IMR-90 (cell line): ENCODE results near the gene ACAD9. TPM values are rescaled to one million over a fixed set of nuclear protein-coding genes. Genes with fewer than 3 reads are reported as not detected.

Experiments used
- ATAC-seq: fragments of 200-7000 bp; cut with Tn5 transposase; 2 replicates; pipeline ENCODE4 v1.9.1; 2020; ENCODE audit warnings: low read depth, mild to moderate bottlenecking, moderate library complexity
- BruUV-seq: library from RNA; stranded (reverse); fragments of 400-500 nt; replicated peaks from 2 replicates; lab custom pipeline; 2021; lab: Mats Ljungman, UMichigan
- CTCF ChIA-PET: fragments of 300-600 bp; formaldehyde crosslinking; extraction: SDS; loops from one replicate; lab custom pipeline; 2021; ENCODE audit warnings: antibody characterized with exemption; lab: Yijun Ruan, JAX
- POLR2A ChIA-PET: fragments of 300-600 bp; sonication (Branson Sonifier 250); formaldehyde crosslinking; loops from one replicate; lab custom pipeline; 2022; ENCODE audit warnings: antibody characterized with exemption; ENCODE audit not compliant: unreplicated experiment; lab: Charles Lee
- DNase-seq: peaks from one replicate; pipeline ENCODE4 v3.0.0; 2013
- H2AFZ ChIP-seq: replicated peaks from 2 replicates; pipeline ENCODE3; 2013; ENCODE audit warnings: low read length, mild to moderate bottlenecking; ENCODE audit not compliant: poor library complexity
- H2AK5ac ChIP-seq: 2 replicates; pipeline ENCODE4 v1.6.1; 2013; ENCODE audit warnings: low read depth, low read length, inconsistent platforms
- H2AK9ac ChIP-seq: replicated peaks from 2 replicates; pipeline ENCODE3; 2013; ENCODE audit warnings: mild to moderate bottlenecking, low read depth, low read length, moderate library complexity; ENCODE audit not compliant: poor library complexity
- H2BK120ac ChIP-seq: 2 replicates; pipeline ENCODE4 v1.6.1; 2013; ENCODE audit warnings: low read depth, low read length, inconsistent platforms
- H2BK15ac ChIP-seq: 3 replicates; pipeline ENCODE4 v1.6.1; 2013; ENCODE audit warnings: low read depth, low read length, inconsistent platforms
- H2BK20ac ChIP-seq: 2 replicates; pipeline ENCODE4 v1.6.1; 2013; ENCODE audit warnings: low read depth, mild to moderate bottlenecking, inconsistent platforms, low read length, moderate library complexity
- H2BK5ac ChIP-seq: 2 replicates; pipeline ENCODE4 v1.6.1; 2013; ENCODE audit warnings: mild to moderate bottlenecking, low read depth, low read length, inconsistent platforms; ENCODE audit not compliant: poor library complexity, severe bottlenecking
- H3K14ac ChIP-seq: replicated peaks from 2 replicates; pipeline ENCODE4 v1.6.1; 2013; ENCODE audit warnings: low read depth, low read length, inconsistent platforms
- H3K18ac ChIP-seq: 2 replicates; pipeline ENCODE4 v1.6.1; 2013; ENCODE audit warnings: low read depth, low read length, control low read depth
- H3K23ac ChIP-seq: 2 replicates; pipeline ENCODE4 v1.6.1; 2013; ENCODE audit warnings: low read depth, low read length, inconsistent platforms
- H3K27ac ChIP-seq: 2 replicates; pipeline ENCODE4 v1.5.1; 2013; ENCODE audit warnings: mild to moderate bottlenecking, control low read depth, low read length; ENCODE audit not compliant: insufficient read depth
- H3K27me3 ChIP-seq: 2 replicates; pipeline ENCODE4 v1.6.1; 2013; ENCODE audit warnings: low read length; ENCODE audit not compliant: control insufficient read depth, insufficient read depth
- H3K36me3 ChIP-seq: 2 replicates; pipeline ENCODE4 v1.6.1; 2013; ENCODE audit warnings: low read length, mixed read lengths; ENCODE audit not compliant: control insufficient read depth, insufficient read depth
- H3K4ac ChIP-seq: 2 replicates; pipeline ENCODE4 v1.6.1; 2013; ENCODE audit warnings: low read depth, low read length, inconsistent platforms
- H3K4me1 ChIP-seq: 2 replicates; pipeline ENCODE4 v1.6.1; 2013; ENCODE audit warnings: low read length, mixed read lengths; ENCODE audit not compliant: control insufficient read depth, insufficient read depth
- H3K4me2 ChIP-seq: 2 replicates; pipeline ENCODE4 v1.6.1; 2013; ENCODE audit warnings: low read depth, mild to moderate bottlenecking, control low read depth, low read length, moderate library complexity
- H3K4me3 ChIP-seq: 2 replicates; pipeline ENCODE4 v1.5.1; 2013; ENCODE audit warnings: low read depth, mild to moderate bottlenecking, control low read depth, low read length, moderate library complexity; ENCODE audit not compliant: insufficient read depth
- H3K56ac ChIP-seq: 2 replicates; pipeline ENCODE4 v1.6.1; 2013; ENCODE audit warnings: low read length, inconsistent platforms; ENCODE audit not compliant: insufficient read depth; ENCODE audit errors: extremely low read depth
- H3K79me1 ChIP-seq, 2 experiments: 2 replicates each; pipeline ENCODE4 v1.6.1; 2013; ENCODE audit warnings: low read length in 2 of 2, inconsistent platforms in 1 of 2, low read depth in 1 of 2
- H3K9ac ChIP-seq: 2 replicates; pipeline ENCODE4 v1.6.1; 2013; ENCODE audit warnings: low read depth, low read length, control low read depth
- H3K9me1 ChIP-seq: 2 replicates; pipeline ENCODE4 v1.6.1; 2013; ENCODE audit warnings: low read length, inconsistent platforms; ENCODE audit not compliant: insufficient read depth
- H3K9me3 ChIP-seq: 2 replicates; pipeline ENCODE4 v1.6.1; 2013; ENCODE audit warnings: low read length; ENCODE audit not compliant: control insufficient read depth, insufficient read depth
- H4K20me1 ChIP-seq: 2 replicates; pipeline ENCODE4 v1.6.1; 2013; ENCODE audit warnings: low read length, inconsistent platforms; ENCODE audit not compliant: insufficient read depth
- H4K5ac ChIP-seq: 2 replicates; pipeline ENCODE4 v1.6.1; 2013; ENCODE audit warnings: mild to moderate bottlenecking, low read depth, low read length, control low read depth
- H4K8ac ChIP-seq, 2 experiments: 2 replicates each; pipeline ENCODE4 v1.6.1; 2013; ENCODE audit warnings: low read depth in 2 of 2, low read length in 2 of 2, control low read depth in 1 of 2, inconsistent platforms in 1 of 2
- H4K91ac ChIP-seq: 2 replicates; pipeline ENCODE4 v1.6.1; 2013; ENCODE audit warnings: low read depth, low read length, inconsistent platforms; ENCODE audit not compliant: insufficient read depth
- BHLHE40 ChIP-seq: fragments of 150-350 bp; IDR thresholded peaks from 2 replicates; pipeline ENCODE4 v1.6.1; 2016; ENCODE audit warnings: mild to moderate bottlenecking, low read depth, low read length
- CTCF ChIP-seq: conservative IDR thresholded peaks from 2 replicates; pipeline ENCODE4 v1.5.1; 2012; ENCODE audit warnings: mild to moderate bottlenecking, low read depth, low read length, improper control_type of control experiment
- FOS ChIP-seq: fragments of 150-350 bp; IDR thresholded peaks from 2 replicates; pipeline ENCODE4 v1.6.1; 2016; ENCODE audit warnings: low read depth, low read length
- NFE2L2 ChIP-seq: fragments of 150-350 bp; IDR thresholded peaks from 2 replicates; pipeline ENCODE4 v1.6.1; 2016; ENCODE audit warnings: low read depth, mild to moderate bottlenecking, low read length
- POLR2A ChIP-seq: IDR thresholded peaks from 2 replicates; pipeline ENCODE4 v1.6.1; 2012; ENCODE audit warnings: mild to moderate bottlenecking, low read depth, low read length
- RFX5 ChIP-seq: IDR thresholded peaks from 2 replicates; pipeline ENCODE4 v1.8.0; 2012; ENCODE audit warnings: low read depth, mild to moderate bottlenecking, low read length, moderate library complexity
- WGBS, 2 experiments: methylation state at CpG; one replicate each; pipeline versions ENCODE4 v1.1.5 to v1.1.7; 2013; ENCODE audit warnings: missing lambda C conversion rate in 2 of 2; ENCODE audit not compliant: insufficient read length in 1 of 2; ENCODE audit errors: extremely low coverage in 2 of 2; 5-methylcytosine and 5-hydroxymethylcytosine counted together
- dilution Hi-C: fragments of 300-500 bp; cut with HindIII; formaldehyde crosslinking; loops from one replicate; pipeline ENCODE4 v1.14.3; 2018; ENCODE audit warnings: low sequenced_read_pairs; ENCODE audit not compliant: unreplicated experiment
- in situ Hi-C: fragments of 300-500 bp; cut with MboI; formaldehyde crosslinking; loops from 3 replicates; pipeline ENCODE4 v1.14.3; 2019; ENCODE audit warnings: low sequenced_read_pairs, inconsistent platforms, mixed read lengths
- intact Hi-C: fragments of 100-400 bp; cut with micrococcal nuclease; formaldehyde crosslinking; loops from 2 replicates; pipeline ENCODE4 v1.10.0; 2022
- polyA plus RNA-seq, 3 experiments: library from polyadenylated mRNA; depleted of rRNA; stranded (reverse); fragments of >200 nt; gene quantifications; 2 replicates each; pipeline ENCODE4 v1.2.3, GENCODE V29; 2012; ENCODE audit warnings: low replicate concordance in 1 of 3
- total RNA-seq: library from RNA; depleted of rRNA; stranded (reverse); fragments of >200 nt; gene quantifications from 2 replicates; pipeline ENCODE4 v1.2.3, GENCODE V29; 2012
- TF ChIP-seq, protein P1 (sequence below): fragments of 150-350 bp; IDR thresholded peaks from 2 replicates; pipeline ENCODE4 v1.6.1; 2017; ENCODE audit warnings: mild to moderate bottlenecking, antibody characterized with exemption, low read length, low read depth

The ACAD9 gene
- total and polyA plus RNA-seq, 2 of the 4 experiments (the other 2 are of a cell fraction): 31.2 to 41.3 TPM

DNA sequence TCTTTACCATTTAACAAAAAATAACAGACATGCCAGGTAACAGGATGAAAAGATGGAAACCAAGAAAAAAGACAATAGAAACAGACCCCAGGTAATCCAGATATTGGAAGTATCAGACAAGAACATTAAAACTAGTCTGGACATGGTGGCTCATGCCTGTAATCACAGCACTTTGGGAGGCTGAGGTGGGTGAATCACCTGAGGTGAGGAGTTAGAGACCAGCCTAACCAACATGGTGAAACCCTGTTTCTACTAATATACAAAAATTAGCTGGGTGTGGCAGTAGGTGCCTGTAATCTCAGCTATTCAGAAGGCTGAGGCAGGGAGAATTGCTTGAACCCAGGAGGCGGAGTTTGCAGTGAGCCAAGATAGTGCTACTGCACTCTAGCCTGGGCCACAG, 40.6 kb downstream of the ACAD9 start:
- Histone ChIP-seq H4K20me1 (no peaks in the 10 kb centered on the region), H3K18ac (no peak overlapping the region), H3K23ac (no peak overlapping the region), H3K4ac (no peak overlapping the region), H3K27ac (no peak overlapping the region), H3K4me3 (no peak overlapping the region), H3K56ac (no peak overlapping the region), H4K5ac (no peak overlapping the region), H3K4me1 (no peaks in the 10 kb centered on the region), H2BK20ac (no peak overlapping the region), H3K4me2 (no peak overlapping the region), H2BK15ac (no peak overlapping the region), H3K9ac (no peak overlapping the region), H3K9me3 (peaks cover 28% of the 10 kb centered on the region), H2AFZ (no peak overlapping the region), H2AK5ac (no peak overlapping the region), H3K14ac (no peak overlapping the region), H4K8ac (no peak overlapping the region), H3K79me1 (no peaks in the 10 kb centered on the region), H4K91ac (no peak overlapping the region), H3K9me1 (no peaks in the 10 kb centered on the region), H3K27me3 (no peaks in the 10 kb centered on the region), H3K36me3 (peaks cover 10% of the 10 kb centered on the region), H2BK5ac (no peak overlapping the region), H2BK120ac (no peak overlapping the region), H2AK9ac (no peak overlapping the region)
- no peak for ATAC-seq
- ChIA-PET CTCF (no interaction called here), POLR2A (no interaction called here)
- intact Hi-C loops (no loop called here), dilution Hi-C loops (no loop called here), in situ Hi-C loops (no loop called here)
- no CpG with 5 or more reads among the region's 1 CpG for WGBS, 2 experiments
- no peak for DNase-seq
- no TSS peak for BruUV-seq
- TF ChIP-seq RFX5 (no peak), NFE2L2 (no peak), CTCF (no peak), FOS (no peak), POLR2A (no peak), BHLHE40 (no peak)
- TF ChIP-seq, protein P1, sequence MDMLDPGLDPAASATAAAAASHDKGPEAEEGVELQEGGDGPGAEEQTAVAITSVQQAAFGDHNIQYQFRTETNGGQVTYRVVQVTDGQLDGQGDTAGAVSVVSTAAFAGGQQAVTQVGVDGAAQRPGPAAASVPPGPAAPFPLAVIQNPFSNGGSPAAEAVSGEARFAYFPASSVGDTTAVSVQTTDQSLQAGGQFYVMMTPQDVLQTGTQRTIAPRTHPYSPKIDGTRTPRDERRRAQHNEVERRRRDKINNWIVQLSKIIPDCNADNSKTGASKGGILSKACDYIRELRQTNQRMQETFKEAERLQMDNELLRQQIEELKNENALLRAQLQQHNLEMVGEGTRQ: no peak
